ENCODE measurements around the gene PIP4K2C.

Gene PIP4K2C

GRCh38 chr12:57590864-57591781, at the start of gene PIP4K2C:
Gene PIP4K2C, plus strand, starts transcription at chr12:57591192. Its CDS starts 98 bp downstream, at chr12:57591290.
- DNase-seq (ENCODE audit: low spot score) = peak; percentile 92

DNA sequence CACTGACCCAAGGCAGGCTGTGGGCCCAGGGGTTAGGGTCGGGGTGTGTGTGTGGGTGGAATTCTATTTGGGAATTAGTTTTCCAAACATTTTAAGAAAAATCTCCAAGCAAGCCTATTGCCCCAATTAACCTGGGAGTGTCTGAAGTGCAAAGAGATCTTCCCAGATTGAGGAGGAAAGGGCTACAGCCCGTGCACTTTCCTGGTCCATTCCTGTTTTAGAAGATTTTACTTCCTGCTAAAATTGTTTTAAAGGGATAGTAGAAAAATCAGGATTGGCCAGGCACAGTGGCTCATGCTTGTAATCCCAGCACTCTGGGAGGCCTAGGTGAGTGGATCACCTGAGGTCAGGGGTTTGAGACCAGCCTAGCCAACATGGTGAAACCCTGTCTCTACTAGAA, 49.3 kb upstream of the PIP4K2C start:
- DNase-seq (ENCODE audit: low spot score) = no peak

GRCh38 chr12:57543581-57543980, 47.4 kb upstream of the PIP4K2C start:
- DNase-seq (ENCODE audit: low spot score) = no peak

- DNase-seq (ENCODE audit: low spot score) = no peak
Measured at GRCh38 chr12:57545809-57546437, 45.1 kb upstream of the PIP4K2C start.

GRCh38 chr12:57546438-57547287, 44.3 kb upstream of the PIP4K2C start, which contains the start of gene DCTN2:
Gene DCTN2, minus strand, starts transcription at chr12:57547192. Its CDS starts 129 bp downstream, at chr12:57547063.
- peak; percentile 97 for DNase-seq (ENCODE audit: low spot score)

- DNase-seq (ENCODE audit: low spot score) = no peak
Measured at GRCh38 chr12:57547288-57548012, 43.5 kb upstream of the PIP4K2C start.

DNA sequence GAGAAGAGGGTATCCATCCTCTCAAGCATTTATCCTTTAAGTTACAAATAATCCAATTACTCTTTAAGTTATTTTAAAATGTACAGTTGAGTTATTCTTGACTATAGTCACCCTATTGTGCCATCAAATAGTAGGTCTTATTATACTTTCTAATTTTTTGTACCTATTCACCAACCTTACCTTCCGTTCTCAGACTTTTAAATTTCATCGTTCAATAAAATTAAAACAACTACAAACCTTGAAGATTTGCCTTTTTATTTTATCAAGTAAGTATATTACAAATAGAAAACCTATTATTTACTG, 43.0 kb upstream of the PIP4K2C start:
- DNase-seq (ENCODE audit: low spot score) = no peak

- no peak for DNase-seq (ENCODE audit: low spot score)
Measured at GRCh38 chr12:57548488-57548887, 42.5 kb upstream of the PIP4K2C start.

GRCh38 chr12:57549203-57549908, 41.6 kb upstream of the PIP4K2C start:
- DNase-seq (ENCODE audit: low spot score) = no peak

- peak; percentile 92 for DNase-seq (ENCODE audit: low spot score)
Measured at GRCh38 chr12:57549909-57550640, 40.9 kb upstream of the PIP4K2C start, which contains the start of gene KIF5A. Gene KIF5A, plus strand, starts transcription at chr12:57550044. Its CDS starts 228 bp downstream, at chr12:57550272.

- DNase-seq (ENCODE audit: low spot score) = no peak
Measured at GRCh38 chr12:57550641-57551549, 40.1 kb upstream of the PIP4K2C start.

DNA sequence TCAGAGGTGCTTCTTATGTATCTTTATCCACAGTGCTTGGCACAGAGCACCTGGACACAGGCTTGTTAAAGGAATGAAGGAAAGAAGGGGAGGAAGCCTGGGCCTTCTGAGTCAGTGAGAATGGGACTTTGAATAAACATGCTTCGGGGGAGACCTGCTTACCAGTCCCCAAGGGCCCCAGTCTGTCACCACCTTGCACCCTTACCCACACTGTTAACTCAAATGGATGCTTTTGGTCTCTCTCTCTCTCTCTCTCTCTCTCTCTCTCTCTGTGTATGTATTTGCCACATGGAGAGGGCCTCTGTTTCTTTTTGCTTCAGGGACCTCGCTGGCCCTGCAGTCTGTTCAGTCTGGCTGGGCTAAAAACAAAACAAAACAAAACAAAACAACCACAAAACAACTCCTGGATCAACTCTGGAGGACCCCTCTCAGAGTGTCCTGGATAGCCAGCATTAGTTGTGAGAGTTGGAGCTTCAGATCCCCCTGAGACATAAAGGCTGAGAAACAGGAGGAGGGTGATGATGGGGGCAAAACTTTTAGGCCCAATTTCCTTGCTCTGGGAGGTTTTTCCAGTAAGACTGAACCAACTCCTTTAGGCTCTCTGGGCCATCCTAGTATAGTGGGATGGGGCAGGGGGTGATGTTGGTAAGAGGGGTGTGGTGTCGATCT, 39.2 kb upstream of the PIP4K2C start:
- no peak for DNase-seq (ENCODE audit: low spot score)

DNA sequence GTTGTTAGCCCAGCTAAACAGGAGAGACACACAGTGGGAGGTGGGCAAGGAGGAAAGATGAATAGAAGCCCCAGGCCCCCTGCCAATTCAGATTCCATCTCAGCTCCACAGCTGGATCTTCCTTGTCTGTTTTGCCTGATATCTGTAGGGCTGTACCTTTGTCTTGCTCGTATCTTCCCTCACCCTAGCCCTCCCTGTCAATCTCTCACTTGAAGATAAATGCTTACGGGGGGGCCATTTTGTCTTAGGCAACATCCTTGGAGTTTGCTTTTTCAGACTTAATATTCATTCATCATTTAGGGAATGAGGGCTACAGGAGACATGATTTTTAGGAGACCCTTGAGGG, 38.7 kb upstream of the PIP4K2C start:
- no peak for DNase-seq (ENCODE audit: low spot score)

DNA sequence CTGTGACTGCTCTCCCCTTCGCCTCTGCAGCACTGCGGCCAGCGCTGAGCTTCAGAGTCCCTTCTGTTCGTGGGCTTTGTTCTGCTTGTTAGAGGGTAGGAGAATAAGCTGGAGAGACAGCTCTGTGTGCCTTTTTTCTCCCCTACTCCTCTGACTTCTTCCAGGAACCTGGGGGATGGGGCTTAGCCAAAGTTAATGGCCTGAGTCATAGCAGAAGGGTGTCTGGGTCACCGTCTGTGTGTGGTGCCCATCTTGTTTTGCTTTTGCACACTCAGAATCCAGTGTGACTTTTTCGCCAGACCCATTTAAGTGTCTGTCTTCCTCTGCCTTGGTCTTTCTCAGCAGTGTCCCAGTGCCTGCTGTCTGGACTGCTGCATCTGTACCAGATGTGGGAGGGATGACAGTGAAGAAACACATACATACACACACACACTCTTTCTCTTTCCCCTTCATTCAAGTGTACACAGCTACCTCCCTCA, 38.1 kb upstream of the PIP4K2C start:
- DNase-seq (ENCODE audit: low spot score) = no peak

DNA sequence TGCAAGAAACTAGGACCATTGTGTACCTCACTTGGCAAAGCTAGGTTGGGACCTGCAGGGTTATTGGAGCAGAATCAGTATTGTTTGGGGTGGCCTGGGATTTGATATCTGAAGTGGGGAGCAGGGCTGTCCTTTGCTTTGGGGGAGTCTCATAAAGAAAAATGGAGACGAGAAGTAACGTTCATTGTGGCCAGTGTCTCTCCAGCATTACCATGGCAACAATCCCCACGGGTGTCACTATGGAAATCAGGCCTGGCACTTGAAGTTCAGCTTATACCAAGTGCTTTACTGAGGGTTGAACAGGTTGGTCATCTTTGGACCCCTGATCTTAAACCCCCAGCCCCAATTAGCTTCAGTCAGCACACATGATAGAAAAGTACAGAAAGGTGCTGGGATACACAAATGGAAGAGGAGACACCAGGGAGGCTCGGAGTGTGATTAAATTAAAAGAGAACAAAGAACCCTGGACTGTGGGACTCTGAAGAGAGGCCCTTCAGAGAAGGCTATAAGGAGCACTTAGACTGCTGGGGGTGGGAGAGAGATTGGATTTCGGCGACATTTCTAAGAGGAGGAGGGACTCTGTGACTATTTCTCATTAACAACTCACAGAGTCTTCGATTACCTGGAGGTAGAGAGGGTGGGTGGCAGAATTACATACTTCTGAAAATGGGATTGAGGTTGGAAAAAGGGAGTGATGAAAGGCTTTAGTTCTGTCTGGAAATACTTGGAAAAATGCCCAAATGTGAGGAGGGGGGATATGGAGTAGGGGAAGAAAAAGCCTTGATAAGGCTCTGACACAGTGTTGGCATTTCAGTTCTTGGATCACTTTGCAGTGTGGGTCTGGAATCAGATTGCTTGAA, 37.4 kb upstream of the PIP4K2C start:
- DNase-seq (ENCODE audit: low spot score) = no peak

GRCh38 chr12:57554453-57554852, 36.5 kb upstream of the PIP4K2C start:
- no peak for DNase-seq (ENCODE audit: low spot score)

DNA sequence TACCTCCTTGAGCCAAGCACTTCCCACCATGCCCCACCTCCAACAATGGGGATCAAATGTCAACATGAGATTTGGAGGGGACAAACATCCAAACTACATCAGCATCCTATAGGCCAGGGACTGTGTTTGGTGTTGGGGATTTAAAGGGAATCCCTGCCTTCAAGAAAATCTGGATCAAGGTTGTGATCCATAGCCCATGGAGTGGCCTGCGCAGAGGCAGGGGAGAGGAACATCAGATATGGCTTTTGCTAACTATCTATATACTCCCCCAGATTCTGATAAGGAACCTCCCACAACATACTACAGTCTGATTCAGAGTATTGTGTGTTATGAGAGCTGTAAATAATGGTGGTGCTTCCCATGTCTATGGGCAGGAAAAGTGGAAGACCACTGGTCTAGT, 36.1 kb upstream of the PIP4K2C start:
- no peak for DNase-seq (ENCODE audit: low spot score)

DNA sequence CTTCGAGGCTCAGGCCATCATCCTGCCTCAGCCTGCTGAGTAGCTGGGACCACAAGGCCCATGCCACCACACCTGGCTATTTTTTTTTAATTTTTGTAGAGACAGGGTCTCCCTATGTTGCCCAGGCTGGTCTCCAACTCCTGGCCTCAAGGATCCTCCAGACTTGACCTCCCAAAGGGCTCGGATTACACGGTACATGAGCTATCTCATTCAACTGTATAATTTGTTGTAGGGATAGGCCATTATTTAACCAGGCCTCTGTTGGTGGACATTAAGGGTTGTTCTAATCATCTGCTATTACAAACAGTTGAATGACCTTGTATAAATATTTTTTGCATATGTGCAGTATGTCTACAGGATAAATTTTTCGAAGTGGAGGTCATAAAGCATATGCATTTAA, 32.1 kb upstream of the PIP4K2C start:
- DNase-seq (ENCODE audit: low spot score) = no peak

All from D341Med (cell line).